HEK293 (cell line): ENCODE results near the gene CAMK2G.

Source experiments
- CTCF ChIA-PET: fragments of 350-600 bp; formaldehyde crosslinking; extraction: SDS; loops from one replicate; lab custom pipeline; 2021; ENCODE audit warnings: antibody characterized with exemption; lab: Yijun Ruan, JAX
- POLR2A ChIA-PET: fragments of 300-600 bp; formaldehyde crosslinking; extraction: SDS; loops from one replicate; lab custom pipeline; 2020; ENCODE audit warnings: antibody characterized with exemption, inconsistent platforms; lab: Yijun Ruan, JAX
- H3K27ac ChIP-seq: fragments of 200-500 bp; sonication (Bioruptor generic); 2 replicates; pipeline ENCODE4 v1.5.1; 2014; ENCODE audit warnings: low read depth, low read length, control low read depth, inconsistent platforms; ENCODE audit errors: extremely low read depth
- H3K36me3 ChIP-seq, 2 experiments: fragments of 200-500 bp in 1 of 2; sonication (Bioruptor generic) in 1 of 2; 1 replicate in 1 of 2; 2 replicates in 1 of 2; pipeline ENCODE4 v1.5.1; 2014 to 2017; ENCODE audit warnings: inconsistent platforms in 2 of 2, low read length in 2 of 2; ENCODE audit not compliant: control insufficient read depth in 2 of 2, insufficient read depth in 1 of 2
- H3K4me1 ChIP-seq: fragments of 200-500 bp; sonication (Bioruptor generic); 2 replicates; pipeline ENCODE4 v1.5.1; 2014; ENCODE audit warnings: mild to moderate bottlenecking, low read length, inconsistent platforms; ENCODE audit not compliant: control insufficient read depth, insufficient read depth
- H3K4me3 ChIP-seq: 2 replicates; pipeline ENCODE4 v1.5.1; 2011; ENCODE audit warnings: low read depth, mild to moderate bottlenecking, control low read depth, low read length, moderate library complexity
- H3K9me3 ChIP-seq: fragments of 200-500 bp; sonication (Bioruptor generic); 2 replicates; pipeline ENCODE4 v1.5.1; 2014; ENCODE audit warnings: low read depth, low read length, inconsistent platforms; ENCODE audit not compliant: control insufficient read depth, insufficient read depth
- FEZF1 ChIP-seq: fragments of 450-650 bp; formaldehyde crosslinking; IDR thresholded peaks from 2 replicates; pipeline ENCODE4 v1.5.1; 2016; ENCODE audit warnings: missing biosample characterization, missing genetic modification characterization
- GLI4 ChIP-seq: fragments of 450-650 bp; formaldehyde crosslinking; IDR thresholded peaks from 2 replicates; pipeline ENCODE4 v1.5.1; 2016; ENCODE audit warnings: missing biosample characterization, missing genetic modification characterization
- GLIS2 ChIP-seq: fragments of 450-650 bp; formaldehyde crosslinking; IDR thresholded peaks from 2 replicates; pipeline ENCODE4 v1.5.1; 2016; ENCODE audit warnings: missing biosample characterization, missing genetic modification characterization
- RBAK ChIP-seq: fragments of 450-650 bp; formaldehyde crosslinking; IDR thresholded peaks from 2 replicates; pipeline ENCODE4 v1.5.1; 2016; ENCODE audit warnings: missing biosample characterization, missing genetic modification characterization
- REST ChIP-seq: fragments of 450-650 bp; formaldehyde crosslinking; IDR thresholded peaks from 2 replicates; pipeline ENCODE4 v1.5.1; 2016; ENCODE audit warnings: missing biosample characterization, missing genetic modification characterization
- SCRT2 ChIP-seq: fragments of 450-650 bp; formaldehyde crosslinking; IDR thresholded peaks from 2 replicates; pipeline ENCODE4 v1.5.1; 2016; ENCODE audit warnings: missing biosample characterization, missing genetic modification characterization
- SP2 ChIP-seq: fragments of 450-650 bp; formaldehyde crosslinking; IDR thresholded peaks from 2 replicates; pipeline ENCODE4 v1.5.1; 2016; ENCODE audit warnings: missing biosample characterization, missing genetic modification characterization
- SP3 ChIP-seq: fragments of 450-650 bp; formaldehyde crosslinking; IDR thresholded peaks from 2 replicates; pipeline ENCODE4 v1.5.1; 2016; ENCODE audit warnings: missing biosample characterization, missing genetic modification characterization
- ZBTB17 ChIP-seq: fragments of 450-650 bp; formaldehyde crosslinking; IDR thresholded peaks from 2 replicates; pipeline ENCODE4 v1.5.1; 2016; ENCODE audit warnings: missing biosample characterization, missing genetic modification characterization
- ZBTB20 ChIP-seq: fragments of 450-650 bp; formaldehyde crosslinking; IDR thresholded peaks from 2 replicates; pipeline ENCODE4 v1.5.1; 2016; ENCODE audit warnings: missing biosample characterization, missing genetic modification characterization
- ZNF114 ChIP-seq: fragments of 450-650 bp; formaldehyde crosslinking; IDR thresholded peaks from 2 replicates; pipeline ENCODE4 v1.5.0; 2017; ENCODE audit warnings: missing biosample characterization, missing genetic modification characterization
- ZNF221 ChIP-seq: fragments of 450-650 bp; formaldehyde crosslinking; IDR thresholded peaks from 2 replicates; pipeline ENCODE4 v1.5.1; 2017; ENCODE audit warnings: missing biosample characterization, missing genetic modification characterization, borderline replicate concordance
- ZNF248 ChIP-seq: fragments of 450-650 bp; formaldehyde crosslinking; IDR thresholded peaks from 2 replicates; pipeline ENCODE4 v1.5.1; 2017; ENCODE audit warnings: missing biosample characterization, missing genetic modification characterization
- ZNF37A ChIP-seq: fragments of 450-650 bp; IDR thresholded peaks from 2 replicates; pipeline ENCODE4 v1.5.1; 2018; ENCODE audit warnings: missing biosample characterization, missing genetic modification characterization
- ZNF473 ChIP-seq: fragments of 450-650 bp; formaldehyde crosslinking; IDR thresholded peaks from 2 replicates; pipeline ENCODE4 v1.5.1; 2017; ENCODE audit warnings: missing biosample characterization, missing genetic modification characterization
- ZNF561 ChIP-seq: fragments of 450-650 bp; IDR thresholded peaks from 2 replicates; pipeline ENCODE4 v1.5.1; 2018; ENCODE audit warnings: missing biosample characterization, missing genetic modification characterization, borderline replicate concordance
- ZNF639 ChIP-seq: fragments of 450-650 bp; formaldehyde crosslinking; IDR thresholded peaks from 2 replicates; pipeline ENCODE4 v1.5.1; 2016; ENCODE audit warnings: missing biosample characterization, missing genetic modification characterization
- ZNF660 ChIP-seq: fragments of 450-650 bp; IDR thresholded peaks from 2 replicates; pipeline ENCODE4 v1.5.1; 2018; ENCODE audit warnings: missing biosample characterization, mild to moderate bottlenecking, missing genetic modification characterization
- ZNF830 ChIP-seq: fragments of 450-650 bp; IDR thresholded peaks from 2 replicates; pipeline ENCODE4 v1.5.0; 2018; ENCODE audit warnings: missing biosample characterization, missing genetic modification characterization, low read depth, mild to moderate bottlenecking, moderate library complexity
- ZSCAN30 ChIP-seq: fragments of 450-650 bp; IDR thresholded peaks from 2 replicates; pipeline ENCODE4 v1.5.1; 2018; ENCODE audit warnings: missing biosample characterization, mild to moderate bottlenecking, missing genetic modification characterization, moderate library complexity
- TF ChIP-seq, protein P1 (sequence below): fragments of 450-650 bp; formaldehyde crosslinking; IDR thresholded peaks from 2 replicates; pipeline ENCODE4 v1.5.1; 2016; ENCODE audit warnings: missing biosample characterization, missing genetic modification characterization

CAMK2G gene

GRCh38 chr10:73868655-73869195, 5.6 kb downstream of the CAMK2G start:
- POLR2A ChIA-PET = no interaction called here
- H3K36me3 ChIP-seq = peaks cover 0 to 72% of the 10 kb centered on the region in 2 experiments; a peak in 1 of 3 replicates
- TF ChIP-seq ZNF830 (tag by site-specific recombination) = no peak
- no peak for TF ChIP-seq ZNF639 (tag by site-specific recombination)
- H3K4me3 ChIP-seq = no peak overlapping the region
- H3K9me3 ChIP-seq = no peaks in the 10 kb centered on the region
- CTCF ChIA-PET = interaction anchor here (0.7 to 1.5 kb wide), 2 partner anchors 10 to 20 kb away, joined by 3 to 6 read pairs; no protein-coding TSS in a partner anchor
- no peak overlapping the region for H3K27ac ChIP-seq
- H3K4me1 ChIP-seq = peaks cover 8% of the 10 kb centered on the region

DNA sequence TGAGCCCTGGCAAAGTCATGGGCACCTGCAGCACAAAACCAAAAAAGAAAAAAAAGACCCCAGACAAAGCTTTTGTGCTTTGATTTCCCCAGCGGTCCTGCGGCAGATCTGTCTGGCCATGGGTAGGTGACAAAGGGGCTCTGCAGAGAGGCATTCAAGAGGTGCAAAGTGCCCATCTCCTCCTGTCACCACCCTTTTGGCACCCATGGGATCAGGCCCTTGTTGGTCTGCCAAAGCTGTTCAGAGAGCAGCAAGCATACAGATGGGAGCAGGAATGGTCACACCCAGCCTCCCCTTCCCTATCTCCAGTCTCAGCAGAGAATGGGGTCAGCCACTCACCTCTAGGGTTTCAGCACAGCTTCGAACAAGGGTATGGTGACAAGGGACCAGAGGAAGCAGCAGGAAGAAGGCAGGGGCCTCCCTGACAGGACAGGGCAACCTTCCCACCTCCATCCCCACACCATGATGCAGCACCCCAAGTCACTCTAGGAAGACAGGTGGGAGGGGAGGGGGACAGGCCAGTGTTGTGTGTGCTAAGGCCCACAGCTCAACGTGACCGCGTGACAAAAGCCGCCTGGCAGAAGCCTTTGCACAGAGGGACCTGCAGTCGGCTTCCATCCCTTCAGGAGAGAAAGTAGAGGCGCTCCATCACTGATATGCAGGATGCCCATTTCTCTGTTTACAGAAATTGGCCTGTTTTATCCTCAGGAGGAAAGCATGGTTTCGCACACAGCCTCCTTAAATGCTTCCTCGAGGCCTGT, 6.3 kb downstream of the CAMK2G start:
- Histone ChIP-seq H3K4me3 (no peak overlapping the region), H3K9me3 (no peaks in the 10 kb centered on the region), H3K4me1 (peaks cover 8% of the 10 kb centered on the region)
- POLR2A ChIA-PET = no interaction called here
- TF ChIP-seq ZNF114 (tag by site-specific recombination) (no peak), ZBTB17 (tag by site-specific recombination) (no peak), ZBTB20 (no peak), REST (tag by site-specific recombination) (no peak), SP2 (tag by site-specific recombination) (no peak), FEZF1 (tag by site-specific recombination) (no peak), ZNF660 (tag by site-specific recombination) (no peak), ZSCAN30 (tag by site-specific recombination) (no peak), SCRT2 (tag by site-specific recombination) (no peak), SP3 (tag by site-specific recombination) (no peak), ZNF561 (no peak), GLI4 (no peak), ZNF37A (tag by site-specific recombination) (no peak), GLIS2 (tag by site-specific recombination) (no peak), ZNF473 (no peak), ZNF248 (tag by site-specific recombination) (no peak), ZNF221 (tag by site-specific recombination) (no peak), RBAK (tag by site-specific recombination) (no peak)
- TF ChIP-seq, protein P1, sequence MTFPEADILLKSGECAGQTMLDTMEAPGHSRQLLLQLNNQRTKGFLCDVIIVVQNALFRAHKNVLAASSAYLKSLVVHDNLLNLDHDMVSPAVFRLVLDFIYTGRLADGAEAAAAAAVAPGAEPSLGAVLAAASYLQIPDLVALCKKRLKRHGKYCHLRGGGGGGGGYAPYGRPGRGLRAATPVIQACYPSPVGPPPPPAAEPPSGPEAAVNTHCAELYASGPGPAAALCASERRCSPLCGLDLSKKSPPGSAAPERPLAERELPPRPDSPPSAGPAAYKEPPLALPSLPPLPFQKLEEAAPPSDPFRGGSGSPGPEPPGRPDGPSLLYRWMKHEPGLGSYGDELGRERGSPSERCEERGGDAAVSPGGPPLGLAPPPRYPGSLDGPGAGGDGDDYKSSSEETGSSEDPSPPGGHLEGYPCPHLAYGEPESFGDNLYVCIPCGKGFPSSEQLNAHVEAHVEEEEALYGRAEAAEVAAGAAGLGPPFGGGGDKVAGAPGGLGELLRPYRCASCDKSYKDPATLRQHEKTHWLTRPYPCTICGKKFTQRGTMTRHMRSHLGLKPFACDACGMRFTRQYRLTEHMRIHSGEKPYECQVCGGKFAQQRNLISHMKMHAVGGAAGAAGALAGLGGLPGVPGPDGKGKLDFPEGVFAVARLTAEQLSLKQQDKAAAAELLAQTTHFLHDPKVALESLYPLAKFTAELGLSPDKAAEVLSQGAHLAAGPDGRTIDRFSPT (tag by site-specific recombination) = no peak
- TF ChIP-seq, all 188 proteins: peak for 0
- Histone ChIP-seq H3K36me3 (peaks cover 0 to 79% of the 10 kb centered on the region in 2 experiments; a peak in 1 of 3 replicates), H3K27ac (no peak overlapping the region)
- CTCF ChIA-PET = interaction anchor here (0.7 to 1.0 kb wide), 4 partner anchors 12 to 213 kb away, joined by 3 to 6 read pairs (median 4); no protein-coding TSS in a partner anchor
